ENCODE data around the gene CACNA2D4.

CACNA2D4 gene

DNA sequence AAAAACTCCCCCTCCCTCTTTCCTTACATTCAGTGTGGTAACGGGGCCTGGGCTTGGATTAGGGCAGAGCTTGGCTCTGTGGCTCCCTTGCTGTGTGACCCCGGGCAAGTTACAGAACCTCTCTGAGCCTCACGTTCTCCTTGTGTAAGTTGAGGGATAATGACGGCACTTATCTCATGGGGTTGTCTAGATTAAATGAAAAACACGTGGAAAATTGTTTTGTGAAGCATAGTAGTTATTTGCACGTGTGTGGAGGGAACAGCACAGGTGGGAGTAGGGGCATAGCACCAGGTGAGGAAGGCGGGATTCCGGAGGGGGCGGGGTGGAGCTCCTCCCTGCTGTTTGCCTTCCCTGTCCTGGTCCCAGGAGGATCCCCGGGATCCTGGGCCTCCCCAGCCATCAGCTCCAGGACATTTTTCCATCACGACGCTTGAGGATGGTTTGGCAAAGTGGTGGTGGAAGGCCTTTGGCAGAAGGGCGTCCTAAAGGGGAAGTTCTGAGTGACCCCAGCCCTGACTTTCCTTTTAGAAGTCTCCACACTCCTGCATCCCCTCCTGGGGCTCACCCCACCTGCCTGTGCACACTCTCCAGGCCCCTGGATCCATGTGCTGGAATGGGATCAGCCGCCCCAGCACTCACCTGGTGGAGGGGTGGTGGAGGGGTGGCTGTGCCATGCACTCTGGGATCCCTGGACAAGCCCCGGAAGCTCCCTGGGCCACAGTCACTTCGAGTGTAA is 75.4 kb downstream of the CACNA2D4 start:
- no peak for DNase-seq

DNA sequence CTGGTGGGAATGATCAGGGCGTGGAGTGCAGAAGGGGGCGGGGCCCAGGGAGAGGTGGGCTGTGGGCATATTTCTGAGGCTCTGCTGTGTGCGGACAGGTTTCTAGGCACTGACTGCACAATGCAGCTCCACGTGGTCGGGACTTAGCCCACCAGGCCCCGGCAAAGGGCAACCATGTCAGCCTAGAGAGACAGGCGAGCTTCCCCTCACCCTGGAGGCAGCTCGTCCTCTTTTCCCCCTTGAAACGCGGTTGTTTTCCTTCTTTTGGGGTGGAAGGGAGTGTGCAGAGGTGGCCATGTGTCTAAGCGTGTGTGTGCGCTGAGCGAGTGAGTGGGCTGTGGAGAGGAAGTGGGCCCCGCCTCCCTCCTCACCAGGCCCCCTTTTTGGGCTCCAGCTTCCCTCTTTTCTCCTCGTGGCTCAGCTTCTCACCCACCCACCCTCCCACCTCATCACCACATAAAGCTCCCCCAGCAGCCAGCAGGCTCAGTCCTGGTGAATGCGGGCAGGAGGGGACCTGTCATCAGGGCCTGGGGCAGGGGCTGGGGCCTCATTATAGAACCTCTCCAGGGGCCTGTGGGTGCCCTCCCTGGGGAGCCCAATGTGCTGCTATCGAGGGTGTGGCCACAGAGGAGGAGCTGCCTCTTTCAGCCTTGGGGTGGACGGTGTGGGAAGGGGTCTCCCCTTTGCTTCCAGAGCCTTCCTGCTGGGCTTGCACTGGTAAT is 76.1 kb downstream of the CACNA2D4 start:
- DNase-seq = no peak

DNA sequence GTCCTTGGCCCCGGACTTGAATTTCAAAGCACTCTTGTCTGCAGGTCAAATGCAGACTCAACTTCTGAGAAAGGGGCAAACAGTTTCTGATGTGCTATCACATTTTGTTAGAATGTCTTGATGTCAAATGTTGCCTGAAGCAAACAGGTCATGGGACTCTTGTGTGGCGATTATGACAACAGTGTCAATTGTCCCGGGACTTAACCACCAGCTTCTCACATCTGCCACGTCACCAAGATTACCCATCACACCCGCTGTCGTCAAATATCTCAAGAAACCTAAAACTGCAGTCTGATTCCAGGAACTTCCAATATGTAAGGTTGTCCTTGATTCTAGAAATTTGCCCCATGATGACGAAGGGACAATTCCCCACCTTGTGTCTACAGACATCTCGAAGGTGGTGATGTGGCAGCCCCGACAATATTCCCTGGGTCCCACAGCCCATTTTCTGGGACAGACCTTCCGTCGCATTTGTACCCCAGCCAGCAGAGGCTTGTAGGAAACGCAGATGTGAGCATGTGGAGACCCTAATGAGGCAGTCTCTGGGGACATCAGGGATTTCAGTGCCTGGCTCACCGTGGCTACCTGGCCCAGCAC is 76.8 kb downstream of the CACNA2D4 start:
- no peak for DNase-seq

DNA sequence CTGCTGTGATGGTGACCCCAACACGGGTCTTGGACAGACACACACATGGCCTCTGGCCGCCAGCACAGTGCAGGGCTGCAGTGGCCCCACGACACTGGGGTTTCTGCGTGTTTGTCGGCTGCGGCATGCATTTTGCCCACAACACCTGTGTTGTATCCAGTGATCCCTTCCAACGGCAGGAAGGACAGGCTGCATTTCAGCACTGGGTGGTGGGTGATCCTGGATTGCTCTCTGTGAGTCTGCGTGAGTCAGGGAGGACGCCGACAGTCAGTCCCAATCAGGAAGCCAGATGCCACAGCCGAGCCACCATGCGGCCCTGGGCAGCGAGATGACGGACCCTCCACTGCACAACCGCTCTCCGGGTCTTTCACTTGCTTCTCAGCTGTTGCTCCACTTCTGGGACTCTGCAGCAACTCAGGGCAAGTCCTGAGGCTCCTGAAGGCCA is 77.4 kb downstream of the CACNA2D4 start:
- DNase-seq = no peak

DNA sequence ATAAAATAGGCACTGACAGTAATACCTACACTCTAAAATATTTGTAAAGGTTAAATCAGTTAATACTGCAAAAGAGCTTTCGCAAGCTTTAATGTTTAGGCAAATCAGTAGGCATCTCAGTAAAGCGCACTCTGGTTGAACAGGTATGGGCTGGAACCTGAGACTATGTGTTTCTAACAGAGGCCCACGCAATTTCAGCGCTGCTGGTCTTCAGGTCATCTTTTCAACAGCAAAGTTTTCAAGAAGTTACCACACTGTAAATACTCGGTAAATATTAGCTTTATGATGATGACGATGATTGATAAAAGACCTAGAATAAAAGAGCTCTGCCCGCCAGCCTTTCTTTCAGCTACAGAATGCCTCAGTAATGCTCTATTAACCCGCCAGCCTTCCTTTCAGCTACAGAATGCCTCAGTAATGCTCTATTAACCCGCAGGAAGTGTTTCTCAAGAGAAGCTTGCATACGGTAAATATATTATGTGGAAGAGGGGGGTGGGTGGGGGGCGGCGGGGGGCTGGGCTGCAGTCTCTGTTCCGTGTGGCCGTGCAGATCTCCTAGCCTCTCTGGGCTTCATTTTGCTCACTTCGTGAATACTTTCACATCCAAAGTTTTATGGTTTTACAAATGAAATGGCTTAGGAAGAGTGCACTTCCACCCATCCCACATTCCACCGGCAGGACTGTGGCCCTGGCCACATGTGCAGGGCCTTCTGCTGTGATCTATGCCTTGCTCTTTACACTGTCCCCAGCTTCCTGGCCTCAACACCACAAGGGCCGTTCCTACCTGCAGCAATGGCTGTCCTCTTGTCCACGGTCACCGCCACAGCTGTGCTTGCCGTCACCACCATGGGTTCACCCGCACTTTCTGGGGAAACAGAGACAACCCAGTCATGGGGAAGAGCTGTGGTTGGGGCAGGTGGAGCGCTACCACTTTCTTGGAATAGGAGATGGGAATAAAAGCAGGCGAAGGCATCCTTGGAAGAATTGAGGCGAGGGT is 78.2 kb downstream of the CACNA2D4 start:
- DNase-seq = no peak

DNA sequence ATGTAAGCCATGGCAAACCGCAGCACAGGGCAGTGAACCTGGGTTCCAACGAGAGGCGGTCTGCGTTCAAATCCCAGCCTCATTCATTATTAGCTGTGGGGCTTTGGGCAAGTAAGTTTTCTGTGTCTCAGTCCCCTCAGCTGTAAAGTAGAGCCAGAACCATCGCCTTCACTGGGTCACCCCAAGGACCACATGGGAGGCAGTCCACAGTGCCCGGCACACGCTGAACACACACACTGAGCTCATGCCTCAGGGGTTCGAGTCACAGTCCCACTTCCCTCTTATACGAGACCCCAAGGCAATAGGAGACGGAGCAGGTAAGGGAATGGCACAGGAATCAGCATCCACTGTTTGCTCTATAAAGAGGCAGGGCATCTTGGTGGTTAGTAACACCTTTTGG is 79.0 kb downstream of the CACNA2D4 start:
- no peak for DNase-seq

DNA sequence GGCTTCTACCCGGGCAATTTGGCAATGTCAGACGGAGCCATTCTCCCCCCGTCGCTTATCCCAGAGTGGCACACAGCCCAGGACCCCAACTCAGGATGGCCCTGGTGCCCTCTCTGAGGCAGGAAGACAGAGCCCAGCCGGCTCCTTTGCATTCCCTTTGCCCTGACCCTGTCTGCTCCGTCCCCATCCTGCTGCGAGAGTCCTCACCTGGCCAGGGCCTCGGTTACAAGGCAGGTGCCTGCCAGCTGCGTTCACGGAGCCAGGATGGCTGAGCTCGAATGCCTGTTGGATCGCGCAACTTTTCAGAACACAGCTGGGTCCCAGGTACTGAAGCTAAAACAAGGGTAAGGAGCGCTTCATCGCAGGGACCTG is 79.5 kb downstream of the CACNA2D4 start:
- no peak for DNase-seq

DNA sequence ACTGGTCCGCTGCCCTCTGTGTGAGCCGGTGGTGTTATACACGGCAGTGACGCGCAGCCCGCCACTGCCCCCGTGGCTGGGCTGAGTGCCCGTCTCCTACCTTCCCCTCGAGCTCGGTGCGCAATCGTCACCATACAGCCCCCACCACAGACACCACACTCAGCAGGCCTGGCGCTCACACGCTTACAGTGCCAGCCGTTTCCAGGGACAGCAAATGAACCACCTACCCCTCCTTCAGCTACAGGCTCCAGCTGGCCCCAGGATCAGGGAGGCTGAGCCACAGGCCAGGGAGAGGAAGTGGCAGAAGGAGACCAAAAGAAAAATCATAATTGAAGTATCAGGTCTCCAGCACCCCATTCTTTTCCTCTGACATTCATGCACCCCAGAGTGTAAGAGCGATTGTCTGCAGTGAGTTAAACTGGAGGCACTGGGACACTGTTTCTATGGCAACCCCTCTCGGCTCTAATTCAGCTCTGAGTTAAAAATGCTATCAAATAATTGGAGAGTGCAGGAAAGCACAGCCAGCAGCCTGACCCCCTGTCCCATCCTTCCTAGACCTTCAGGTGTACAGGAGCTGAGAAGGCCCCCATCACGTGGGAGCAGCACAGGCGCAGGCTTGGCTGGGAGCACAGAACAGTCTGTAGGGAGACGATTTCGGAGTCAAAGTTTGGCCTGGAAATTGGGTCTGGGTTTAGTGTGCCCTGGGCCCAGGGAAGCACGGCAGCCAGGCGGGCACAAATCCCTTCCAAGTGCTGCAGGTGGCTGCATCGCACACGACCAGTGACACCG is 80.1 kb downstream of the CACNA2D4 start:
- no peak for DNase-seq

DNA sequence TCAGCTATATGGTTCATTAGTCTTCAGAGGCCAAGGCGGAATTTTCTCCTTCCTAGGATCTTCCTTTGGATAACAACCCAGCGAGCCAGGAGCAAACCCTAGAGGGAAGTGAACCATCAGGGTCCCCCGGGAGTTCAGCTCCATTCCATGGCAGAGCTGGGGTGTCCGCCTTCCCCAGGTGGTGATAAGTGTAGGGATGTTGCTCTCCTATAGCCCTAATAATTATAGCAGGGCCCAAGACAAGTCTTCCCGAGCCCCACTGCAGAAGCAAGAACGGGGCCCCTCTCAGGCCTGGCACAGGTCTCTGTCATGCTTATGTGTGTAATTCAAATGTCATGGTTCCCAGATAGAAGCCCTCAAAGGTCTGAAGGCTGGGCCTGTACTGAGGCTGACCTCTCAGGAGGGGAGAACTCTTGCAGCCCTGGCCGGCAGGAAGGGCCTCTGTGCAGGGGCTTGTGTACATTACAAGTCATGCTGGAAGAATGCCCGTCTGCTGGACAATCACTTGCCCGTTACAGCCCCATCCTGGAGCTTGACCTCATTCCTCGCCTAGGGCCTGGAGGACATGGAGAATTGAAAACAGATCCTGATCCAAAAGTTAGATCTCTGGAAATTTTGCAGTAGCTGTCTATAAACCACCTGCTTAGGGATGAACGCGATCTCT is 80.8 kb downstream of the CACNA2D4 start:
- DNase-seq = no peak

DNA sequence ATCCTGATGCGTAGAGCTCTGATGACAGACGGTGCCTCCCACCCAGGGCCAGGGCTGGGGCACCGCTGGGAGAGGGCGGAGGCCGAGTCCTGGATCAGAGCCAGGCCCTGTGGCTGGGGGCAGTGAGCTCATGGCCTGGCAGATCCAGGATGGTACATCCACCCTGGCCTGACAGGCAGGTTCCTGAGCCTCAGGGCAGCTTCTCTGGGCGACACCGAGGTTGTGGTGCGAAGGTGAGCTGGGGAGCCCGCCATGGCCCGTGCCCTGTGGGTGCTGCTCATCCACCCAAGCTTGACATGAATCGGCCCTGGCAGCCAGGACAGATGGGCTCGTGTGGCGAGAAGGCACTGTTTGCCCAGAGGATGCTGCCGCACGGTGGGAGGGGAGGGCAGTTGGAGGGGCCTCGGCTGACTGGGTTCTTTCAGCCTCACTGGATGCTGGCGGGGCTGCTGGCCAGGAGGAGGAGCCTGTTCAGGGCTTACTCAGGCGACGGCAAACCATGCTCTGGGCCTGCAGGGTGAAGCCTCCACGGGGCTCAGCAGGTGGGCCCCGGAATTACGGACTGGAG is 81.5 kb downstream of the CACNA2D4 start:
- no peak for DNase-seq

DNA sequence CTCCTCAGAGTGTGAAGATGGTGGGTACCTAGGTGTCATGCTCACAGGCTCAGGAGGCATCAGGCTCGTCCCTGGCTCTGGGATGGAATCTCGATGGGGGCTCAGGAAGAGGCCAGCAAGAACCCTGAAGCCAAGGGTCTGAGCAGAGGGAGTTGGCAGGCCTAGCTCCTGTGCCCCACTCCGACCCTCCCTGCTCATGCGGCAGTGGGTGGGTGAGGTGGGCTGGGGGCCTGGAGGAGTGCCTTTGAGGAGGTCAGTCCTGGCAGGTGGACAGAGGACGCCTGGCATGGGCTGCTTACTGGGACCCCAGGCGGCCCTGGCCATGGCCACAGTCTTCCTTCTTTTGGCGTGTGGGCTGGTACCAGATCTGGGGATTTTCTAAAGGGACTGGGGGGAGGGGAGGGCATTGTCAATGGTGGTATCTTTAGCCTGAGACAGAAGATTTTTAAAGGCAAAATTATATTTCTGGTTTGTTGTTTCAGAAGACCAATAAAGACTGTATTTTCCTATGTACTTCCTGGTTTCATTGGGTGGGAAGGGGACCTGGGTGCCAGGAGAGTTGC is 82.1 kb downstream of the CACNA2D4 start:
- DNase-seq = no peak

DNA sequence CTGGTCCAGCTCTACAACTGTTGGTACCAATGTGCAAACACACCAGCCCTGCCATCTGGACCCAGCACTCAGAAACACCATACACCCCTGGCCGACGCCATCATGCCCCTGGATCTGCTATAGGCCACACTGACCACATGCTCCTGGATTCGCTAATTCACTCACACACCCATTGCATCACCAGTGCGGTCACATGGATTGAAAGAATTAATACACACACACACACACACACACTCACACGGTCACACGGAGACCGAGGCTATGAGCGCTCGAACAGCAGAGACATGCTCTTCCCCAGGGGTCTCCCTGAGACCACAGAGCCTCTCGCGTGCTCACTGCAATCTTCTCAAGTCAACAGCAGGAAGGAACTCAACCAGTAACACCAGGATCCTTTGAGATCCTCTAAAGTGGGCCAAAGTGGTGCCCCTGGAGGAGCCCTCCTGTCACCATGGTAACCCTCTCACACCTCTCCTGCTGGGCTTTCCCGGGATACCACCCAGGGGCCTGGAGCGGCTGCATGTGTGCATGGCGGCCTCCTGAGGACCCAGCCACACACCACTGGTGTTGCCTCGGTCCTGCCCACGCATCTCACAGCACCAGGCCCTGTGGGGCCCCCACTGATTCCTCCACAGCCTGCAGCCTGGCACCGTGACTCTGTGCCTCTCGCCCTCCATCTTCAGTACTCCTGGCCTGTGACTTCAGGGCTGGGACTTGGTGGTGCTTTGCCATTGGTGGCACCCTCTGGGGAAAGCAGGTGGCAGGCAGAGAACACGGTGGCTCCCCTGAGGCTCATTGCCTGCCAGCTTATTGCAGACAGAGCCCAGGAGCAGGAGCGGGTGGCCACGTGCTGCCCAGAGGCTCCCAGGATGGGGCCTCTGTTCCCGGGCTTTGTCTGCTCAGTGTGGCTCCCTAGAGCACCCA is 83.0 kb downstream of the CACNA2D4 start:
- no peak for DNase-seq

DNA sequence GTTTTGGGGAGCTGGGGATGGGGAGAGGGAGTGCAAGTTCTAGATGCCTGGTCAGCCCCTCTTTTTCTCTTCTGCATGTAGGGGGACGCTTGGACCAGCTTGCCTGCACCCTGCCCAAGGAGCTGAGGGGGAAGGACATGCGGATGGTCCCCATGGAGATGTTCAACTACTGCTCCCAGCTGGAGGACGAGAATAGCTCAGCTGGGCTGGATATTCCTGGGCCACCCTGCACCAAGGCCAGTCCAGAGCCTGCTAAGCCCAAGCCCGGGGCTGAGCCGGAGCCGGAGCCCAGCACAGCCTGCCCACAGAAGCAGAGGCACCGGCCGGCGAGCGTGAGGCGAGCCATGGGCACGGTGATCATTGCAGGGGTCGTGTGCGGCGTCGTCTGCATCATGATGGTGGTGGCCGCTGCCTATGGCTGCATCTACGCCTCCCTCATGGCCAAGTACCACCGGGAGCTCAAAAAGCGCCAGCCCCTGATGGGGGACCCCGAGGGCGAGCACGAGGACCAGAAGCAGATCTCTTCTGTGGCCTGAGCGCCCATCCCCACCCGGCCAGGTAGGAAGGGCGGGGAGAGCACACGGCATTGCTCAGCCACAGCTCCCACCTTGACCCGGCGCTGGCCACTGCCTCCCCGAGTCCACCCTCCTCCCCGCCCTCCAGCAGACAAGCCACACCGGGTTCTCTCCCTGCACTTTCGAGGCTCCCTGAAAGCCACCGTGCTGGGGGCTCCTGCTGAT is 84.1 kb downstream of the CACNA2D4 start:
- no peak for DNase-seq

DNA sequence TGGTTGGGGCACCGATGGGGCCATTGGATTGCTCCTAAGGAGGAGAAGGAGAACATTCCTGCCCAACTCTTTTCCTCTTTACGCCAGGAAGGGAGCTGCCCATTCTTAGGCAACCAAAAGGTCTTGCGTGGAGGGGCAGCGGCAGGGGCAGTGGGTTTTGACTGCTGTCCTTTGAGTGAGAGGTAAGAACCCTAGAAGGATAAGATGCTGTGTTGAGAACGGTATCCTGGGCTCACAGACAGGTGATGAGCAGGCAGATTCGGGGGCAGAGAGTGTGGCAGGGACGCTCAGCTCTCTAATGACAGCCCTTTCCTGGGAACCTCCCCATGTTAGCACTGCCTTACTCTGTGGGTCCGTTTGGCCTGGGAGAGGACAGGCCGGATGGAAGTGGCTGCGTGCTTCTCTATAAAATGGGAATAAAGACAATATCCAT is 84.8 kb downstream of the CACNA2D4 start:
- no peak for DNase-seq

DNA sequence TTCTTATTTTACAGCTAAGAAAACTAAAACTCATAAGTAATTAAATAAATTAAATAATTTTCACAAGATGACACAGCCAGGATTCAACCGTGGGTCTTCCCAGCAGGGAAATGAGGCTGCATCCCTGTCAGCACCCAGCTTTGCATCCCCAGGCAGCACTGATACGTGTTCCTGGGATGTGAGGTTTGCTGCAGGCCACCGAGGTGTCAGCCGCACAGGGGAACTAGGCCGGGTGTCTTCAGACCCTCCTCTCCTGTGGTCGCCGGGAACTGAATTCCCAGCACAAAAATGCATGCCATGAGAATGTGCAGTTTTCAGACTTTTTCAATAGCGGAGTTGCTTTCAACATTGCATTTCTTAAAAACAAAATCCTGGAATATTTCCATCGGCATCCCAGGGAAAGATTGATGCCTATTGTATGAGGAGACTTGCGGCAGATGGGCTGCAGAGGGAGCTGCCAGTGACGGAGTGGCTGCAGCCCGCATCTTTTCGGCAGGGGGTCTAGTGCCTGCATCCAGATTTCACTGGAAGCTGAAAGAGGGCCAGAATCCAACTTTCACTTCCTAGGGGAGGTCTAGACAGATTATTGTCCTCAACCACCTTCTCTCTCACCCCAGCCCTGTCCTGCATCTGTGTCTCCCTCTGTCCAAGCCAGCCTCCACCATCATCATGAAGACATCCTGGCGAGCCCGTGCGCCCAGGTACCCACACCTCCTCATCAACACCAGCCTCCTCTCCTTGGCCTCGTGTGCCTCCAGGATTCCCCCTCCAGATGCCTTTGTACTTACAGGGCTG is 85.5 kb downstream of the CACNA2D4 start:
- DNase-seq = no peak

DNA sequence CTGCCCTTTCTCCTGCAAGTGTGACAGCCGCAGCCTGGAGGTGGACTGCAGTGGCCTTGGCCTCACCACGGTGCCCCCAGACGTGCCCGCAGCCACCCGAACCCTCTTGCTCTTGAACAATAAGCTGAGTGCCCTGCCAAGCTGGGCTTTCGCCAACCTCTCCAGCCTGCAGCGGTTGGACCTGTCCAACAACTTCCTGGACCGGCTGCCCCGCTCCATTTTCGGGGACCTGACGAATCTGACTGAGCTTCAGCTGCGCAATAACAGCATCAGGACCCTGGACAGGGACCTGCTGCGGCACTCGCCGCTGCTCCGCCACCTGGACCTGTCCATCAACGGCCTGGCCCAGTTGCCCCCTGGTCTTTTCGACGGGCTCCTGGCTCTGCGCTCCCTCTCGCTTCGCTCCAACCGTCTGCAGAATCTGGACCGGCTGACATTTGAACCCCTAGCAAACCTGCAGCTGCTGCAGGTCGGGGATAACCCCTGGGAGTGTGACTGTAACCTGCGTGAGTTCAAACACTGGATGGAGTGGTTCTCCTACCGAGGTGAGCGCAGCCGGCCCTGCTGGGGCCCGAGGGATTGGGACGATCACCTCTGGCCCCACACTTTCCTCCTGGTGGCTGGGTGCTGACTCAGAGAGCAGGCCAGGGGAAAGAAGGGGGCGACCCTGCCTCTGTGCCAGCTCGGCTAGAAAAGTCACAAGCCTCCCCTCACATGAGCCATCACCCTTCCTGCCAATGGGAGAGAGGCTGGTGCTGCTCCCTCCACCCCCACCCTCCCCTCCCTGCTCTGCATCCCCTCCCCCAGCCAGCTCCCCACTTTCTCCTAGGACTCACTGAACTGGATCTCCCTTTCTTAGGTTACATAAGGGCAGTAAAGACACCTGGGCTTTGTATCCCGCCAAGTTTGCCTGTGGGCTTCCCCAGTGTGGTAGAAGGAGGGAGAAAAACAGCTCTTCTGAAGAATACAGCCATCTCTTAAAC is 87.2 kb downstream of the CACNA2D4 start:
- DNase-seq = peak; percentile 86

DNA sequence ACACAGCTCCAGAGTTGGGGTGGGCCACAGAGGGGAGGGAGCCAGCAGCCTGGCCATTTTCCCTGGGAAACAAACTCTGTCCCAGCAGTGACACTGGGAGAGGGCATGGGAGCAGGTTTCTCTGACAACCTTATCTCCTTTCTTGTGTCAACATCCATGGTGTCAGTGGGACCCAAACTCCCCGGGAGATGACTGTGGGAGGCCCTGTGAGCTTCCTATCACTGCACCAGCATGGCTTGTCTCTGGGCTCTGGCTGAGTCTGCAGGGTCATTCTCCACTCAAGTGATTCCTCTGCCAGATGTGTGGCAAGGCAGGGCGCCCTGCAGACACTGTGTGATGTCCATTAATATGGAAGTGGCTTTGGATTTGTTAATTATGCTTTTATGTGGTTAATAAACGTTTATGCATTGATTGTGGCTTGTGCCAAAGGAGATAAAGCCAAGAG is 88.0 kb downstream of the CACNA2D4 start:
- no peak for DNase-seq
